H9 (cell line): ENCODE measurements around the gene SLC25A17. TPM values are rescaled to one million over a fixed set of nuclear protein-coding genes. Genes with fewer than 3 reads are reported as not detected.

Experiments
- DNase-seq: peaks from one replicate; pipeline ENCODE4 v3.0.0-alpha.2; 2017
- H2AFZ ChIP-seq: one replicate; pipeline ENCODE4 v1.6.1; 2013; ENCODE audit warnings: mild to moderate bottlenecking, low read length, control low read depth, moderate library complexity
- H2AK5ac ChIP-seq: 2 replicates; pipeline ENCODE4 v1.6.1; 2013; ENCODE audit warnings: low read length, control low read depth, mixed read lengths; ENCODE audit not compliant: insufficient read length
- H2BK120ac ChIP-seq: one replicate; pipeline ENCODE4 v1.6.1; 2013; ENCODE audit warnings: low read depth, mild to moderate bottlenecking, low read length, control low read depth, inconsistent platforms; ENCODE audit not compliant: poor library complexity, severe bottlenecking
- H2BK12ac ChIP-seq: 2 replicates; pipeline ENCODE4 v1.6.1; 2013; ENCODE audit warnings: low read length, control low read depth, mixed read lengths, low read depth; ENCODE audit not compliant: insufficient read length
- H2BK15ac ChIP-seq: 2 replicates; pipeline ENCODE4 v1.6.1; 2013; ENCODE audit warnings: low read depth, low read length, control low read depth
- H2BK20ac ChIP-seq: one replicate; pipeline ENCODE4 v1.6.1; 2013; ENCODE audit warnings: low read depth, mild to moderate bottlenecking, low read length, control low read depth, inconsistent platforms; ENCODE audit not compliant: poor library complexity, severe bottlenecking
- H2BK5ac ChIP-seq: 2 replicates; pipeline ENCODE4 v1.6.1; 2013; ENCODE audit warnings: low read length, control low read depth, mixed read lengths; ENCODE audit not compliant: insufficient read length
- H3K14ac ChIP-seq: 2 replicates; pipeline ENCODE4 v1.6.1; 2013; ENCODE audit warnings: low read length, control low read depth; ENCODE audit not compliant: insufficient read depth
- H3K18ac ChIP-seq: 2 replicates; pipeline ENCODE4 v1.6.1; 2013; ENCODE audit warnings: low read depth, mild to moderate bottlenecking, mixed read lengths, low read length, control low read depth; ENCODE audit not compliant: insufficient read length
- H3K23ac ChIP-seq: 2 replicates; pipeline ENCODE4 v1.6.1; 2013; ENCODE audit warnings: low read length, control low read depth, mixed read lengths, low read depth; ENCODE audit not compliant: insufficient read length
- H3K23me2 ChIP-seq: 2 replicates; pipeline ENCODE4 v1.6.1; 2013; ENCODE audit warnings: low read depth, mild to moderate bottlenecking, mixed read lengths, low read length, control low read depth; ENCODE audit not compliant: insufficient read length, poor library complexity, severe bottlenecking
- H3K27ac ChIP-seq: 2 replicates; pipeline ENCODE4 v1.5.1; 2013; ENCODE audit warnings: low read length, control low read depth, mixed read lengths, low read depth; ENCODE audit not compliant: insufficient read length
- H3K27me3 ChIP-seq: 2 replicates; pipeline ENCODE4 v1.6.1; 2013; ENCODE audit warnings: low read length, control low read depth, inconsistent platforms; ENCODE audit not compliant: insufficient read depth
- H3K4ac ChIP-seq: 2 replicates; pipeline ENCODE4 v1.6.1; 2013; ENCODE audit warnings: low read depth, mild to moderate bottlenecking, control low read depth, inconsistent platforms, low read length, moderate library complexity
- H3K4me1 ChIP-seq: 2 replicates; pipeline ENCODE4 v1.6.1; 2013; ENCODE audit warnings: low read length, control low read depth, inconsistent platforms; ENCODE audit not compliant: insufficient read depth
- H3K4me2 ChIP-seq: 2 replicates; pipeline ENCODE4 v1.6.1; 2013; ENCODE audit warnings: low read length, control low read depth, mixed read lengths; ENCODE audit not compliant: insufficient read length, insufficient read depth
- H3K56ac ChIP-seq: 2 replicates; pipeline ENCODE4 v1.6.1; 2013; ENCODE audit warnings: low read depth, mild to moderate bottlenecking, mixed read lengths, low read length, control low read depth; ENCODE audit not compliant: insufficient read length
- H3K79me1 ChIP-seq: 2 replicates; pipeline ENCODE4 v1.6.1; 2013; ENCODE audit warnings: low read depth, mild to moderate bottlenecking, moderate library complexity, low read length, control low read depth, inconsistent platforms; ENCODE audit not compliant: insufficient read depth, poor library complexity, severe bottlenecking
- H3K79me2 ChIP-seq: 2 replicates; pipeline ENCODE4 v1.6.1; 2013; ENCODE audit warnings: low read length, control low read depth, inconsistent platforms; ENCODE audit not compliant: insufficient read depth
- H3K9ac ChIP-seq: 2 replicates; pipeline ENCODE4 v1.6.1; 2013; ENCODE audit warnings: low read length, control low read depth, mixed read lengths; ENCODE audit not compliant: insufficient read length; ENCODE audit errors: extremely low read depth
- H3K9me3 ChIP-seq: one replicate; pipeline ENCODE4 v1.6.1; 2013; ENCODE audit warnings: low read depth, low read length, inconsistent platforms; ENCODE audit not compliant: control insufficient read depth
- H3T11ph ChIP-seq: one replicate; pipeline ENCODE4 v1.6.1; 2013; ENCODE audit warnings: mild to moderate bottlenecking, low read length, control low read depth, inconsistent platforms
- H4K20me1 ChIP-seq: one replicate; pipeline ENCODE4 v1.6.1; 2013; ENCODE audit not compliant: control insufficient read depth, insufficient read length, insufficient read depth
- H4K5ac ChIP-seq: 2 replicates; pipeline ENCODE4 v1.6.1; 2013; ENCODE audit warnings: low read depth, mild to moderate bottlenecking, mixed read lengths, low read length, control low read depth; ENCODE audit not compliant: insufficient read length
- H4K8ac ChIP-seq: replicated peaks from 2 replicates; pipeline ENCODE4 v1.6.1; 2013; ENCODE audit warnings: low read length, control low read depth, mixed read lengths, low read depth; ENCODE audit not compliant: insufficient read length
- H4K91ac ChIP-seq: 2 replicates; pipeline ENCODE4 v1.6.1; 2013; ENCODE audit warnings: low read depth, mild to moderate bottlenecking, moderate library complexity, mixed read lengths, low read length, control low read depth; ENCODE audit not compliant: insufficient read length
- H3K27ac Mint-ChIP-seq, 3 experiments: 2 replicates in 2 of 3; 3 replicates in 1 of 3; pipeline ENCODE4 v1.8.0; 2020 to 2021; ENCODE audit warnings: mixed read lengths in 3 of 3, mild to moderate bottlenecking in 1 of 3, moderate library complexity in 1 of 3
- H3K27me3 Mint-ChIP-seq: 2 replicates; pipeline ENCODE4 v1.8.0; 2021; ENCODE audit warnings: low read depth, mild to moderate bottlenecking, moderate library complexity, mixed read lengths
- H3K36me3 Mint-ChIP-seq, 3 experiments: 2 replicates in 2 of 3; 3 replicates in 1 of 3; pipeline ENCODE4 v1.8.0; 2020 to 2021; ENCODE audit warnings: low read depth in 3 of 3, mixed read lengths in 3 of 3; ENCODE audit not compliant: insufficient read depth in 1 of 3
- H3K4me1 Mint-ChIP-seq, 2 experiments: 2 replicates each; pipeline ENCODE4 v1.8.0; 2020; ENCODE audit warnings: mixed read lengths in 2 of 2
- H3K4me3 Mint-ChIP-seq, 2 experiments: 2 replicates in 1 of 2; 3 replicates in 1 of 2; pipeline ENCODE4 v1.8.0; 2020 to 2021; ENCODE audit warnings: mild to moderate bottlenecking in 2 of 2, mixed read lengths in 2 of 2, moderate library complexity in 1 of 2
- H3K9me3 Mint-ChIP-seq, 2 experiments: 2 replicates in 1 of 2; 3 replicates in 1 of 2; pipeline ENCODE4 v1.8.0; 2020; ENCODE audit warnings: mild to moderate bottlenecking in 2 of 2, mixed read lengths in 2 of 2, moderate library complexity in 1 of 2
- CTCF ChIP-seq: fragments of 200-600 bp; sonication (generic); conservative IDR thresholded peaks from 3 replicates; pipeline ENCODE4 v1.8.0; 2021; ENCODE audit warnings: antibody characterized with exemption, mild to moderate bottlenecking
- WGBS: extraction: QIAGEN DNeasy Blood & Tissue Kit; methylation state at CpG from one replicate; pipeline ENCODE4 v1.1.7; 2013; ENCODE audit warnings: missing lambda C conversion rate, low lambda C conversion rate, mixed read lengths; ENCODE audit not compliant: insufficient read length; ENCODE audit errors: extremely low coverage; 5-methylcytosine and 5-hydroxymethylcytosine counted together
- total RNA-seq: library from RNA; stranded (reverse); gene quantifications from 2 replicates; pipeline ENCODE4 v1.2.1, GENCODE V29; 2021

Gene SLC25A17
- total RNA-seq, 1 experiment from 2014 or later: 26.5 TPM

DNA sequence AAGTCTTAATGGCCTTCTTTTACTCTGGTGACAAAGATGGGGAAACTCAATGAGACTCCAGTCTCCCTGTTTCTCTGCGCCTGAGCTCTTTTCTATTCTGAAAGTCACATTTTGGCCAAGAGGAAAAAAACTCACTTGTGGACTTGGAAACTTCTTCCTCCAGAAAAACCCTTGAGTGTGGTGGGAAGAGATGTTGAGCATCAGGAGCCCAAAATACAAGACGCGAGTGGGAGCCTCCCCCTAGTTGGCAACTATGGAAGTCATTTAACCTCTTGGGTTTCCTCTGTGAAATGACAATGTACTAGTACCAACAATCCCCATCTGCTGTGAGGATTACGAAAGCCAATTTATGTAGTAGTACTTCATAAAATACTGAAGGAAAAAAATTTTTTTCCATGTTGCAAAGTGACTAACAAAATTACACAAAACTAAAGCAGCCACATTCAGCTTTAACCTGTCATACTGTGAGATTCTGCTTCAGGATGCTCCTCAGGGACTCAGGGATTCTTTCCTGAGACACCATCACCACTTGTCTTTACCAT lies 524 bp upstream of the SLC25A17 start:
- DNase-seq: no peak
- Histone ChIP-seq H2BK5ac (no peak overlapping the region), H3K14ac (no peak overlapping the region; the same call in 1 of the 2 replicates), H3K79me1 (peaks cover 9% of the 10 kb centered on the region), H4K8ac (no peak overlapping the region), H3K56ac (no peak overlapping the region), H3T11ph (no peak overlapping the region), H2BK15ac (no peak overlapping the region; the same call in 1 of the 2 replicates), H3K9me3 (no peaks in the 10 kb centered on the region), H3K4me2 (peak overlapping the region; percentile 87), H4K20me1 (no peaks in the 10 kb centered on the region), H3K27me3 (no peaks in the 10 kb centered on the region), H3K9ac (peak overlapping the region; percentile 70), H2BK20ac (no peak overlapping the region), H2AFZ (peak overlapping the region; percentile 94), H4K5ac (no peak overlapping the region), H3K18ac (no peak overlapping the region), H3K4me1 (peaks cover 3% of the 10 kb centered on the region; the same call in 1 of the 2 replicates), H3K23me2 (peaks cover 10% of the 10 kb centered on the region), H3K27ac (no peak overlapping the region), H3K4ac (no peak overlapping the region), H3K79me2 (peaks cover 13% of the 10 kb centered on the region; the same call in 1 of the 2 replicates), H2AK5ac (no peak overlapping the region), H3K23ac (no peak overlapping the region), H4K91ac (no peak overlapping the region), H2BK12ac (no peak overlapping the region), H2BK120ac (no peak overlapping the region)
- Mint-ChIP-seq H3K27me3 (no peaks in the 10 kb centered on the region; the same call in 1 of the 2 replicates), H3K9me3 (no peaks in the 10 kb centered on the region), H3K4me1 (peaks cover 23% of the 10 kb centered on the region in 2 experiments), H3K4me3 (peak overlapping the region; percentile 75 to 96), H3K36me3 (peaks cover 0 to 11% (median 5%) of the 10 kb centered on the region in 3 experiments; a peak in 4 of 7 replicates), H3K27ac (peak overlapping the region; percentile 63 to 91 (median 75); a peak in 6 of 7 replicates)
- no CpG with 5 or more reads among the region's 4 CpGs for WGBS
- TF ChIP-seq CTCF: no peak
